Activated CD4-positive, alpha-beta T cell treated with anti-CD3 and anti-CD28 coated beads, Interleukin-10, Interleukin-2, amounts not matched to agents 100 ng/mL and 50 ng/mL, durations not matched to agents 16 hours and 8 hours (primary cell): ENCODE results near the gene ABHD8.
"Not testable (repeated sequence)": the region's sequence is repeated elsewhere in the genome, so short reads cannot be mapped to it uniquely, and the experiment has no call there.

ENCODE experiments used
- DNase-seq: peaks from one replicate; pipeline ENCODE4 v3.0.0-alpha.2; 2020

ABHD8 gene

GRCh38 chr19:17294051-17294891 lies 9.0 kb downstream of the ABHD8 start:
- DNase-seq: peak; percentile 73

- no peak for DNase-seq
Observed at GRCh38 chr19:17293605-17294004, 9.6 kb downstream of the ABHD8 start.

GRCh38 chr19:17292301-17293074 lies 10.7 kb downstream of the ABHD8 start:
- DNase-seq: peak; percentile 88

- DNase-seq: peak; percentile 75
Observed at GRCh38 chr19:17289489-17289888, 13.7 kb downstream of the ABHD8 start.

- DNase-seq: no peak
Observed at GRCh38 chr19:17286752-17287151, 16.5 kb downstream of the ABHD8 start.

- no peak for DNase-seq
Observed at GRCh38 chr19:17286263-17286662, 17.0 kb downstream of the ABHD8 start.

GRCh38 chr19:17285415-17286135 lies 17.6 kb downstream of the ABHD8 start:
- no peak for DNase-seq

- DNase-seq: no peak
Observed at GRCh38 chr19:17283504-17283996, 19.7 kb downstream of the ABHD8 start.

- peak; percentile 86 for DNase-seq
Observed at GRCh38 chr19:17282488-17283125, 20.6 kb downstream of the ABHD8 start.

GRCh38 chr19:17281391-17282304 lies 21.6 kb downstream of the ABHD8 start, which contains the start of gene ANKLE1:
Gene ANKLE1 (plus strand): TSS chr19:17281901. CDS start chr19:17281921, 20 bp downstream.
- DNase-seq: peak; percentile 40

GRCh38 chr19:17279436-17279835 lies 23.8 kb downstream of the ABHD8 start:
- no peak for DNase-seq

GRCh38 chr19:17275441-17276175 lies 27.6 kb downstream of the ABHD8 start:
- no peak for DNase-seq

- not testable (repeated sequence) for DNase-seq
Observed at GRCh38 chr19:17274892-17275291, 28.3 kb downstream of the ABHD8 start.

GRCh38 chr19:17268754-17269153 lies 34.5 kb downstream of the ABHD8 start:
- no peak for DNase-seq

GRCh38 chr19:17266975-17267788 lies 36.0 kb downstream of the ABHD8 start, which contains the start of gene BABAM1:
Gene BABAM1 (plus strand): TSS chr19:17267443. CDS start chr19:17268807, 1,364 bp downstream.
- DNase-seq: peak; percentile 99

- DNase-seq: no peak
Observed at GRCh38 chr19:17266589-17266974, 36.6 kb downstream of the ABHD8 start.

- DNase-seq: no peak
Observed at GRCh38 chr19:17266026-17266425, 37.2 kb downstream of the ABHD8 start.

GRCh38 chr19:17264641-17264979 lies 38.6 kb downstream of the ABHD8 start, which contains the start of gene USHBP1:
Gene USHBP1 (minus strand): TSS chr19:17264745. CDS start chr19:17264299, 446 bp downstream.
- DNase-seq: no peak
